WTC11 (cell line): ENCODE measurements around the gene MYMK. TPM values are rescaled to one million over a fixed set of nuclear protein-coding genes. Genes with fewer than 3 reads are reported as not detected.

Experiments
- ATAC-seq: fragments of 200-7000 bp; cut with Tn5 transposase; 2 replicates; pipeline ENCODE4 v1.10.0; 2021; ENCODE audit warnings: mild to moderate bottlenecking, moderate library complexity
- CTCF ChIA-PET: fragments of 300-600 bp; sonication (Branson Sonifier 250); formaldehyde crosslinking; loops from one replicate; lab custom pipeline; 2021; ENCODE audit warnings: antibody characterized with exemption; lab: Charles Lee
- POLR2A ChIA-PET: fragments of 350-600 bp; sonication (Branson Sonifier 250); formaldehyde crosslinking; loops from one replicate; lab custom pipeline; 2021; ENCODE audit warnings: antibody characterized with exemption; lab: Charles Lee
- DNase-seq: peaks from one replicate; pipeline ENCODE4 v3.0.0; 2021; ENCODE audit warnings: low spot score
- H3K27ac Mint-ChIP-seq: 2 replicates; pipeline ENCODE4 v1.8.0; 2021; ENCODE audit warnings: mixed read lengths
- H3K27me3 Mint-ChIP-seq: 2 replicates; pipeline ENCODE4 v1.8.0; 2021; ENCODE audit warnings: low read depth, mild to moderate bottlenecking, moderate library complexity, mixed read lengths
- H3K36me3 Mint-ChIP-seq: 2 replicates; pipeline ENCODE4 v1.8.0; 2021; ENCODE audit warnings: mixed read lengths
- H3K4me1 Mint-ChIP-seq: 2 replicates; pipeline ENCODE4 v1.8.0; 2022; ENCODE audit warnings: mixed read lengths
- H3K4me3 Mint-ChIP-seq: 2 replicates; pipeline ENCODE4 v1.8.0; 2021; ENCODE audit warnings: mild to moderate bottlenecking, moderate library complexity, mixed read lengths
- H3K9me3 Mint-ChIP-seq: 2 replicates; pipeline ENCODE4 v1.8.0; 2021; ENCODE audit warnings: mixed read lengths
- CBFB ChIP-seq: sonication (generic); formaldehyde crosslinking; IDR thresholded peaks from 2 replicates; pipeline ENCODE4 v1.8.1; 2022; ENCODE audit warnings: mild to moderate bottlenecking, low read depth, missing genetic modification reagents
- ESRRA ChIP-seq: sonication (generic); formaldehyde crosslinking; IDR thresholded peaks from 2 replicates; pipeline ENCODE4 v1.8.1; 2022; ENCODE audit warnings: mild to moderate bottlenecking, missing genetic modification reagents, borderline replicate concordance
- GRHL2 ChIP-seq: fragments of 250-450 bp; sonication (Bioruptor Pico); IDR thresholded peaks from 2 replicates; pipeline ENCODE4 v1.8.0; 2022; ENCODE audit warnings: mild to moderate bottlenecking, moderate library complexity; ENCODE audit not compliant: insufficient replicate concordance, severe bottlenecking
- GTF2I ChIP-seq: fragments of 250-450 bp; sonication (Bioruptor Pico); conservative IDR thresholded peaks from 2 replicates; pipeline ENCODE4 v1.4.0; 2021; ENCODE audit warnings: mild to moderate bottlenecking
- HMGXB4 ChIP-seq: sonication (generic); formaldehyde crosslinking; IDR thresholded peaks from 2 replicates; pipeline ENCODE4 v1.8.1; 2023; ENCODE audit warnings: mild to moderate bottlenecking, moderate library complexity, missing genetic modification reagents
- KAT7 ChIP-seq: sonication (generic); formaldehyde crosslinking; IDR thresholded peaks from 2 replicates; pipeline ENCODE4 v1.8.1; 2023; ENCODE audit warnings: missing genetic modification reagents, mild to moderate bottlenecking, borderline replicate concordance
- MXD4 ChIP-seq: fragments of 250-450 bp; sonication (Bioruptor Pico); IDR thresholded peaks from 2 replicates; pipeline ENCODE4 v1.8.0; 2021; ENCODE audit warnings: mild to moderate bottlenecking, moderate library complexity, borderline replicate concordance
- NFE2L1 ChIP-seq: sonication (generic); formaldehyde crosslinking; IDR thresholded peaks from 2 replicates; pipeline ENCODE4 v1.8.1; 2023; ENCODE audit warnings: missing genetic modification reagents
- NFYB ChIP-seq: sonication (generic); formaldehyde crosslinking; conservative IDR thresholded peaks from 2 replicates; pipeline ENCODE4 v1.8.0; 2022; ENCODE audit warnings: low read depth, missing genetic modification reagents
- NR3C1 ChIP-seq: sonication (generic); formaldehyde crosslinking; conservative IDR thresholded peaks from 2 replicates; pipeline ENCODE4 v1.8.1; 2023; ENCODE audit warnings: low read depth, mild to moderate bottlenecking, missing genetic modification reagents
- RELA ChIP-seq: sonication (generic); formaldehyde crosslinking; IDR thresholded peaks from 2 replicates; pipeline ENCODE4 v1.8.1; 2022; ENCODE audit warnings: missing genetic modification reagents, mild to moderate bottlenecking, borderline replicate concordance
- SMAD3 ChIP-seq: sonication (generic); formaldehyde crosslinking; IDR thresholded peaks from 2 replicates; pipeline ENCODE4 v1.8.0; 2022; ENCODE audit warnings: missing genetic modification reagents, mild to moderate bottlenecking, borderline replicate concordance
- SMAD4 ChIP-seq: sonication (generic); formaldehyde crosslinking; IDR thresholded peaks from 2 replicates; pipeline ENCODE4 v1.8.0; 2022; ENCODE audit warnings: mild to moderate bottlenecking, missing genetic modification reagents
- SOX15 ChIP-seq: fragments of 250-450 bp; sonication (Bioruptor Pico); IDR thresholded peaks from 2 replicates; pipeline ENCODE4 v1.9.0; 2021; ENCODE audit warnings: mild to moderate bottlenecking
- STAT6 ChIP-seq: sonication (generic); formaldehyde crosslinking; conservative IDR thresholded peaks from 2 replicates; pipeline ENCODE4 v1.8.1; 2023; ENCODE audit warnings: mild to moderate bottlenecking, low read depth, missing genetic modification reagents, moderate library complexity
- TCF7 ChIP-seq: sonication (generic); formaldehyde crosslinking; IDR thresholded peaks from 2 replicates; pipeline ENCODE4 v1.8.0; 2022; ENCODE audit warnings: mild to moderate bottlenecking, low read depth, missing genetic modification reagents, moderate library complexity
- TP53 ChIP-seq: sonication (generic); formaldehyde crosslinking; IDR thresholded peaks from 2 replicates; pipeline ENCODE4 v1.8.1; 2023; ENCODE audit warnings: mild to moderate bottlenecking, missing genetic modification reagents
- ZBTB21 ChIP-seq: sonication (generic); formaldehyde crosslinking; IDR thresholded peaks from 2 replicates; pipeline ENCODE4 v1.8.1; 2023; ENCODE audit warnings: mild to moderate bottlenecking, missing genetic modification reagents, borderline replicate concordance
- ZMAT4 ChIP-seq: fragments of 250-450 bp; sonication (Bioruptor Pico); IDR thresholded peaks from 2 replicates; pipeline ENCODE4 v1.9.0; 2021; ENCODE audit warnings: mild to moderate bottlenecking
- ZNF532 ChIP-seq: fragments of 250-450 bp; sonication (Bioruptor Pico); IDR thresholded peaks from 2 replicates; pipeline ENCODE4 v1.9.0; 2021; ENCODE audit warnings: mild to moderate bottlenecking, borderline replicate concordance
- ZNF671 ChIP-seq: fragments of 250-450 bp; sonication (Bioruptor Pico); IDR thresholded peaks from 2 replicates; pipeline ENCODE4 v1.8.0; 2021; ENCODE audit warnings: mild to moderate bottlenecking
- total RNA-seq: library from RNA; stranded (reverse); gene quantifications from 3 replicates; pipeline ENCODE4 v1.2.3, GENCODE V29; 2021
- TF ChIP-seq, protein P1 (sequence below): sonication (generic); formaldehyde crosslinking; IDR thresholded peaks from 2 replicates; pipeline ENCODE4 v1.8.0; 2022; ENCODE audit warnings: mild to moderate bottlenecking, missing genetic modification reagents

Gene MYMK
- total RNA-seq, 1 experiment from 2014 or later: not detected

DNA sequence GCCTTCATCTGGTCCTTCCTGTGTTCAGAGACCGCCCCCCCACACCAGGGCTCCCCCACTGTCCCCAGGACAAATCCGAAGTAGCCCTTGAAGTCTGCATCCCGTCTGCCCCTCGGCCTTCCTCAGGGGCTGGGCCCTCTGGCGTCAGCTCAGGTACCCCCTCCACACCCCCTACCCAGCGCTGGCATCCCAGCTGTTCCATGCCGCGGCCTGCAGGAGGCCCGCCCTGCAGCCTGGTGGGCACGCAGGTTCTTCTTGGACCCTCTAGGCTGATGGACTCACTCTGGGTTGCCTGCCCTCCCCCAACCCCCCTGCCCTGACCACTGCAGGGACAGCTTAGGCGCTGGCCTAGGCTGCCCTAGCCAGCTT is 52.5 kb downstream of the MYMK start (continued):
- TF ChIP-seq STAT6 (CRISPR knock-in tag) (no peak), SOX15 (no peak), GTF2I (CRISPR knock-in tag) (no peak), RELA (CRISPR knock-in tag) (no peak), ZBTB21 (CRISPR knock-in tag) (no peak)
- TF ChIP-seq, all 79 proteins: peak for 0

- no peak for DNase-seq
- ChIA-PET POLR2A (interaction anchor here (1.0 kb wide), 2 partner anchors 10 to 12 kb away, joined by 3 to 4 read pairs; partner anchors contain the start of gene CACFD1), CTCF (interaction anchor here (0.7 to 1.8 kb wide), 3 partner anchors 11 to 17 kb away, joined by 3 to 7 read pairs (median 3); partner anchors contain the start of gene CACFD1)
- no peak overlapping the region for H3K4me3 Mint-ChIP-seq
- H3K27ac Mint-ChIP-seq: no peak overlapping the region; the same call in 1 of the 2 replicates
- TF ChIP-seq ZNF532: no peak
- TF ChIP-seq NFYB (CRISPR knock-in tag): no peak
- TF ChIP-seq ZMAT4 (CRISPR knock-in tag): no peak
- TF ChIP-seq, protein P1, sequence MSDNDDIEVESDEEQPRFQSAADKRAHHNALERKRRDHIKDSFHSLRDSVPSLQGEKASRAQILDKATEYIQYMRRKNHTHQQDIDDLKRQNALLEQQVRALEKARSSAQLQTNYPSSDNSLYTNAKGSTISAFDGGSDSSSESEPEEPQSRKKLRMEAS (CRISPR knock-in tag): no peak
- TF ChIP-seq TCF7: no peak
- TF ChIP-seq MXD4: no peak
- peaks cover 3% of the 10 kb centered on the region; the same call in 1 of the 2 replicates for H3K36me3 Mint-ChIP-seq
- H3K4me1 Mint-ChIP-seq: 0 out of 2 replicates have a peak, but pooled peaks cover 2% of the 10 kb centered on the region
- H3K9me3 Mint-ChIP-seq: no peaks in the 10 kb centered on the region
- H3K27me3 Mint-ChIP-seq: no peaks in the 10 kb centered on the region
- no peak for ATAC-seq
Measured at GRCh38 chr9:133471551-133472276, 53.0 kb downstream of the MYMK start.

GRCh38 chr9:133470988-133471387 is 53.8 kb downstream of the MYMK start:
- 0 out of 2 replicates have a peak, but pooled peaks cover 2% of the 10 kb centered on the region for H3K4me1 Mint-ChIP-seq
- DNase-seq: no peak
- ChIA-PET CTCF (interaction anchor here (0.7 to 1.3 kb wide), 2 partner anchors 16 to 1053 kb away, joined by 4 to 5 read pairs; no protein-coding TSS in a partner anchor), POLR2A (no interaction called here)
- H3K9me3 Mint-ChIP-seq: no peaks in the 10 kb centered on the region
- H3K27me3 Mint-ChIP-seq: no peaks in the 10 kb centered on the region
- H3K27ac Mint-ChIP-seq: no peak overlapping the region; the same call in 1 of the 2 replicates
- H3K36me3 Mint-ChIP-seq: peaks cover 3% of the 10 kb centered on the region; the same call in 1 of the 2 replicates
- H3K4me3 Mint-ChIP-seq: no peak overlapping the region
- no peak for TF ChIP-seq NR3C1 (CRISPR knock-in tag)
- TF ChIP-seq KAT7 (CRISPR knock-in tag): no peak
- TF ChIP-seq HMGXB4 (CRISPR knock-in tag): no peak
- no peak for TF ChIP-seq NFE2L1 (CRISPR knock-in tag)
- no peak for TF ChIP-seq GRHL2 (CRISPR knock-in tag)
- TF ChIP-seq SMAD3 (CRISPR knock-in tag): no peak
- no peak for TF ChIP-seq SMAD4
- TF ChIP-seq ESRRA (CRISPR knock-in tag): no peak
- no peak for TF ChIP-seq TP53 (CRISPR knock-in tag)
- no peak for TF ChIP-seq CBFB (CRISPR knock-in tag)
- no peak for TF ChIP-seq ZNF671 (CRISPR knock-in tag)
- ATAC-seq: no peak
